GM21390 (cell line): Measurements from ENCODE around the gene FOXP1.
"Not testable (repeated sequence)": the region's sequence is repeated elsewhere in the genome, so short reads cannot be mapped to it uniquely, and the experiment has no call there.

Experiments
- ATAC-seq: cut with Tn5 transposase; IDR thresholded peaks from one replicate; pipeline ENCODE4 v1.9.1; 2021; ENCODE audit not compliant: unreplicated experiment

FOXP1 gene

GRCh38 chr3:71454512-71455403 lies 128.8 kb downstream of the FOXP1 start:
- no peak for ATAC-seq

GRCh38 chr3:71453822-71454511 lies 129.6 kb downstream of the FOXP1 start:
- no peak for ATAC-seq

GRCh38 chr3:71453319-71453718 lies 130.2 kb downstream of the FOXP1 start:
- ATAC-seq, result no peak

GRCh38 chr3:71451812-71452211 lies 131.7 kb downstream of the FOXP1 start:
- ATAC-seq, result no peak

GRCh38 chr3:71451060-71451459 lies 132.5 kb downstream of the FOXP1 start:
- ATAC-seq, result no peak

- ATAC-seq, result no peak
Observed at GRCh38 chr3:71450162-71450561, 133.4 kb downstream of the FOXP1 start.

- ATAC-seq, result no peak
Observed at GRCh38 chr3:71447803-71448202, 135.7 kb downstream of the FOXP1 start.

- no peak for ATAC-seq
Observed at GRCh38 chr3:71447197-71447596, 136.3 kb downstream of the FOXP1 start.

GRCh38 chr3:71446734-71447133 lies 136.8 kb downstream of the FOXP1 start:
- no peak for ATAC-seq

- ATAC-seq, result no peak
Observed at GRCh38 chr3:71446260-71446659, 137.3 kb downstream of the FOXP1 start.

- no peak for ATAC-seq
Observed at GRCh38 chr3:71444861-71445259, 138.7 kb downstream of the FOXP1 start.

- ATAC-seq, result peak; percentile 97
Observed at GRCh38 chr3:71444028-71444860, 139.3 kb downstream of the FOXP1 start.

- no peak for ATAC-seq
Observed at GRCh38 chr3:71443332-71443731, 140.2 kb downstream of the FOXP1 start.

- no peak for ATAC-seq
Observed at GRCh38 chr3:71442652-71443042, 140.9 kb downstream of the FOXP1 start.

- no peak for ATAC-seq
Observed at GRCh38 chr3:71441925-71442651, 141.4 kb downstream of the FOXP1 start.

GRCh38 chr3:71441217-71441924 lies 142.2 kb downstream of the FOXP1 start:
- no peak for ATAC-seq

- ATAC-seq, result no peak
Observed at GRCh38 chr3:71438904-71439303, 144.6 kb downstream of the FOXP1 start.

GRCh38 chr3:71438071-71438685 lies 145.3 kb downstream of the FOXP1 start:
- ATAC-seq, result no peak

GRCh38 chr3:71436337-71436736 lies 147.2 kb downstream of the FOXP1 start:
- ATAC-seq, result no peak

- not testable (repeated sequence) for ATAC-seq
Observed at GRCh38 chr3:71435836-71436235, 147.7 kb downstream of the FOXP1 start.
